OCI-LY7 (cell line): Measurements from ENCODE around the gene CLK4. TPM values are rescaled to one million over a fixed set of nuclear protein-coding genes. Genes with fewer than 3 reads are reported as not detected.
A peak's percentile ranks its signal among the peaks of the same experiment; 100 is the strongest.

Source experiments
- BruUV-seq: library from RNA; stranded (reverse); fragments of 400-500 nt; replicated peaks from 2 replicates; lab custom pipeline; 2021; lab: Mats Ljungman, UMichigan
- CTCF ChIA-PET: fragments of 300-600 bp; sonication (Branson Sonifier 250); formaldehyde crosslinking; loops from one replicate; lab custom pipeline; 2022; ENCODE audit warnings: antibody characterized with exemption; ENCODE audit not compliant: unreplicated experiment; lab: Charles Lee
- POLR2A ChIA-PET: fragments of 300-600 bp; sonication (Branson Sonifier 250); formaldehyde crosslinking; loops from one replicate; lab custom pipeline; 2022; ENCODE audit warnings: antibody characterized with exemption; lab: Charles Lee
- DNase-seq: peaks from one replicate; pipeline ENCODE4 v3.0.0-alpha.2; 2015; ENCODE audit warnings: low spot score
- H2AFZ ChIP-seq: fragments of 200-600 bp; sonication (generic), shearing (Covaris generic); 2 replicates; pipeline ENCODE4 v1.6.1; 2014; ENCODE audit warnings: mild to moderate bottlenecking, antibody characterized with exemption, low read length, moderate library complexity
- H3K27ac ChIP-seq: fragments of 200-600 bp; sonication (generic); 2 replicates; pipeline ENCODE4 v1.5.1; 2014; ENCODE audit warnings: mixed run types, low read depth, mild to moderate bottlenecking, moderate library complexity, low read length, inconsistent platforms; ENCODE audit not compliant: poor library complexity, severe bottlenecking
- H3K36me3 ChIP-seq: fragments of 200-600 bp; sonication (generic); 2 replicates; pipeline ENCODE4 v1.6.1; 2014; ENCODE audit warnings: mild to moderate bottlenecking, antibody characterized with exemption, low read length, moderate library complexity, mixed read lengths; ENCODE audit not compliant: insufficient read depth
- H3K4me1 ChIP-seq: fragments of 200-600 bp; sonication (generic); 2 replicates; pipeline ENCODE4 v1.5.1; 2014; ENCODE audit warnings: mild to moderate bottlenecking, low read length; ENCODE audit not compliant: insufficient read depth, poor library complexity, severe bottlenecking
- H3K4me2 ChIP-seq: fragments of 200-600 bp; sonication (generic); 2 replicates; pipeline ENCODE4 v1.6.1; 2014; ENCODE audit warnings: mild to moderate bottlenecking, low read length
- H3K4me3 ChIP-seq: fragments of 200-600 bp; sonication (generic); 2 replicates; pipeline ENCODE4 v1.5.1; 2014; ENCODE audit warnings: mild to moderate bottlenecking, low read depth, low read length; ENCODE audit not compliant: poor library complexity, severe bottlenecking
- H3K79me2 ChIP-seq: fragments of 200-600 bp; sonication (generic); 2 replicates; pipeline ENCODE4 v1.6.1; 2016; ENCODE audit warnings: low read depth, mild to moderate bottlenecking, low read length, moderate library complexity, mixed read lengths; ENCODE audit not compliant: insufficient read depth
- H3K9me2 ChIP-seq: fragments of 200-600 bp; sonication (generic); 2 replicates; pipeline ENCODE4 v1.6.1; 2016; ENCODE audit warnings: mild to moderate bottlenecking, low read length, mixed read lengths; ENCODE audit not compliant: insufficient read depth
- H3K9me3 ChIP-seq: fragments of 200-600 bp; sonication (generic); 2 replicates; pipeline ENCODE4 v1.6.1; 2014; ENCODE audit warnings: mild to moderate bottlenecking, mixed run types, low read length, mixed read lengths
- H4K20me1 ChIP-seq: fragments of 200-600 bp; sonication (generic); 2 replicates; pipeline ENCODE4 v1.6.1; 2014; ENCODE audit warnings: mild to moderate bottlenecking, antibody characterized with exemption, low read length, moderate library complexity, mixed read lengths; ENCODE audit not compliant: insufficient read depth
- CTCF ChIP-seq: fragments of 200-600 bp; sonication (generic); conservative IDR thresholded peaks from 2 replicates; pipeline ENCODE4 v1.5.1; 2014; ENCODE audit warnings: mild to moderate bottlenecking, antibody characterized with exemption, low read length, moderate library complexity, mixed read lengths
- EZH2phosphoT487 ChIP-seq: fragments of 200-600 bp; sonication (generic); IDR thresholded peaks from 2 replicates; pipeline ENCODE4 v1.6.1; 2018; ENCODE audit warnings: low read depth, borderline replicate concordance, mild to moderate bottlenecking, mixed run types, antibody characterized with exemption, low read length, moderate library complexity, mixed read lengths
- intact Hi-C: fragments of 100-400 bp; cut with micrococcal nuclease; formaldehyde crosslinking; loops from one replicate; pipeline ENCODE4 v1.10.0; 2022; ENCODE audit not compliant: unreplicated experiment
- total RNA-seq, 2 experiments: library from RNA; depleted of rRNA in 1 of 2; stranded (reverse); fragments of >200 nt in 1 of 2; shearing (Covaris generic) in 1 of 2; gene quantifications; 2 replicates each; pipeline ENCODE4 v1.2.3, GENCODE V29; 2014 to 2022

CLK4 gene
- total RNA-seq, 2 experiments from 2014 or later = 32.6 to 37.4 TPM

GRCh38 chr5:178630475-178630930 is 3.7 kb upstream of the CLK4 start:
- H3K4me1 ChIP-seq = peaks cover 12% of the 10 kb centered on the region
- H4K20me1 ChIP-seq = 0 out of 2 replicates have a peak, but pooled peaks cover 4% of the 10 kb centered on the region
- no peaks in the 10 kb centered on the region for H3K9me2 ChIP-seq
- no peaks in the 10 kb centered on the region for H3K36me3 ChIP-seq
- DNase-seq = no peak
- H3K27ac ChIP-seq = no peak overlapping the region
- ChIA-PET CTCF (no interaction called here), POLR2A (interaction anchor here (0.7 kb wide), 2 partner anchors 20 to 33 kb away, joined by 3 to 6 read pairs; no protein-coding TSS in a partner anchor)
- peak overlapping the region; percentile 32; the same call in 1 of the 2 replicates for H2AFZ ChIP-seq
- TF ChIP-seq CTCF (no peak), EZH2phosphoT487 (no peak)
- peaks cover 4% of the 10 kb centered on the region; the same call in 1 of the 2 replicates for H3K9me3 ChIP-seq
- no TSS peak for BruUV-seq
- H3K4me3 ChIP-seq = no peak overlapping the region
- intact Hi-C loops = no loop called here
- H3K4me2 ChIP-seq = no peak overlapping the region
- H3K79me2 ChIP-seq = peaks cover 10% of the 10 kb centered on the region

- Histone ChIP-seq H3K9me3 (peaks cover 4% of the 10 kb centered on the region; the same call in 1 of the 2 replicates), H3K27ac (no peak overlapping the region), H3K4me1 (peaks cover 27% of the 10 kb centered on the region), H3K36me3 (peaks cover 10% of the 10 kb centered on the region), H2AFZ (peak overlapping the region; percentile 98), H4K20me1 (0 out of 2 replicates have a peak, but pooled peaks cover 12% of the 10 kb centered on the region), H3K79me2 (peaks cover 42% of the 10 kb centered on the region), H3K4me2 (peak overlapping the region; percentile 68), H3K4me3 (peak overlapping the region; percentile 94), H3K9me2 (no peaks in the 10 kb centered on the region)
- no TSS peak for BruUV-seq
- intact Hi-C loops = loop anchor here (2.0 to 10.0 kb wide), 3 partner anchors 105 to 924 kb away; partner anchors contain the start of genes PHYKPL, RUFY1 and ZNF354A
- ChIA-PET POLR2A (no interaction called here), CTCF (no interaction called here)
- TF ChIP-seq EZH2phosphoT487 (no peak), CTCF (no peak)
- no peak for DNase-seq
These were observed 379 bp upstream of the CLK4 start for GRCh38 chr5:178627259-178627598.
